Neural cell (in vitro differentiated cells): Measurements from ENCODE around the gene HOXA4. TPM values are rescaled to one million over a fixed set of nuclear protein-coding genes. Genes with fewer than 3 reads are reported as not detected.

Experiments
- H2AFZ ChIP-seq: fragments of 200-600, 300-800 bp; sonication (generic), shearing (Covaris generic); 2 replicates; pipeline ENCODE4 v1.6.0; 2014; ENCODE audit warnings: low read depth, mild to moderate bottlenecking, antibody characterized with exemption, low read length, moderate library complexity
- H3F3A ChIP-seq: fragments of 200-600 bp; shearing (Covaris generic); 2 replicates; pipeline ENCODE4 v1.6.1; 2016; ENCODE audit warnings: mild to moderate bottlenecking, moderate library complexity, mixed read lengths, antibody characterized with exemption, low read length; ENCODE audit not compliant: insufficient read depth, poor library complexity, severe bottlenecking
- H3K27ac ChIP-seq: fragments of 200-600, 300-800 bp; sonication (generic), shearing (Covaris generic); 2 replicates; pipeline ENCODE4 v1.5.1; 2014; ENCODE audit warnings: mild to moderate bottlenecking, low read length, moderate library complexity
- H3K27me3 ChIP-seq: fragments of 300-800, 200-600 bp; sonication (generic), shearing (Covaris generic); 2 replicates; pipeline ENCODE4 v1.6.0; 2014; ENCODE audit warnings: mild to moderate bottlenecking, low read depth, low read length, moderate library complexity; ENCODE audit not compliant: insufficient read depth
- H3K36me3 ChIP-seq: fragments of 300-800, 200-600 bp; sonication (generic), shearing (Covaris generic); 2 replicates; pipeline ENCODE4 v1.5.1; 2014; ENCODE audit warnings: mild to moderate bottlenecking, antibody characterized with exemption, low read length, moderate library complexity; ENCODE audit not compliant: insufficient read depth
- H3K4me2 ChIP-seq: fragments of 300-800, 200-600 bp; sonication (generic), shearing (Covaris generic); 2 replicates; pipeline ENCODE4 v1.6.0; 2014; ENCODE audit warnings: mild to moderate bottlenecking, low read length
- H3K4me3 ChIP-seq: fragments of 300-800, 200-600 bp; sonication (generic), shearing (Covaris generic); 2 replicates; pipeline ENCODE4 v1.5.1; 2014; ENCODE audit warnings: mild to moderate bottlenecking, low read length, moderate library complexity
- H3K79me2 ChIP-seq: fragments of 200-600 bp; shearing (Covaris generic); replicated peaks from 2 replicates; pipeline ENCODE4 v1.6.0; 2014; ENCODE audit warnings: mild to moderate bottlenecking, low read length, moderate library complexity; ENCODE audit not compliant: insufficient read depth
- H3K9ac ChIP-seq: fragments of 300-800, 200-600 bp; sonication (generic), shearing (Covaris generic); 2 replicates; pipeline ENCODE4 v1.6.1; 2016; ENCODE audit warnings: mild to moderate bottlenecking, low read length, mixed read lengths
- H3K9me2 ChIP-seq: fragments of 200-600 bp; shearing (Covaris generic); 2 replicates; pipeline ENCODE4 v1.6.1; 2016; ENCODE audit warnings: mild to moderate bottlenecking, low read length, mixed read lengths; ENCODE audit not compliant: insufficient read depth
- H3K9me3 ChIP-seq: fragments of 200-600, 300-800 bp; sonication (generic), shearing (Covaris generic); 2 replicates; pipeline ENCODE4 v1.6.1; 2016; ENCODE audit warnings: mild to moderate bottlenecking, mixed run types, low read length, moderate library complexity, mixed read lengths
- H4K20me1 ChIP-seq: fragments of 200-600 bp; shearing (Covaris generic); 2 replicates; pipeline ENCODE4 v1.6.1; 2016; ENCODE audit warnings: mild to moderate bottlenecking, mixed run types; ENCODE audit not compliant: insufficient read depth
- EP300 ChIP-seq: fragments of 450-650 bp; conservative IDR thresholded peaks from 2 replicates; pipeline ENCODE4 v1.6.1; 2014; ENCODE audit warnings: antibody characterized with exemption, mild to moderate bottlenecking, moderate library complexity; ENCODE audit not compliant: poor library complexity, severe bottlenecking
- EZH2 ChIP-seq: fragments of 200-600, 300-800 bp; shearing (Covaris generic), sonication (generic); IDR thresholded peaks from 2 replicates; pipeline ENCODE4 v1.6.1; 2014; ENCODE audit warnings: antibody characterized with exemption, low read length, borderline replicate concordance, mild to moderate bottlenecking; ENCODE audit not compliant: insufficient read depth, poor library complexity, severe bottlenecking
- MXI1 ChIP-seq: fragments of 450-650 bp; conservative IDR thresholded peaks from 2 replicates; pipeline ENCODE4 v1.6.1; 2014; ENCODE audit warnings: antibody characterized with exemption, mild to moderate bottlenecking; ENCODE audit not compliant: poor library complexity, severe bottlenecking
- POLR2AphosphoS5 ChIP-seq: IDR thresholded peaks from 2 replicates; pipeline ENCODE4 v1.6.1; 2012
- RAD21 ChIP-seq: fragments of 450-650 bp; conservative IDR thresholded peaks from 2 replicates; pipeline ENCODE4 v1.6.1; 2014; ENCODE audit warnings: antibody characterized with exemption, mild to moderate bottlenecking, moderate library complexity
- REST ChIP-seq: IDR thresholded peaks from 2 replicates; pipeline ENCODE4 v1.6.1; 2012; ENCODE audit warnings: borderline replicate concordance
- SMC3 ChIP-seq: fragments of 450-650 bp; conservative IDR thresholded peaks from 2 replicates; pipeline ENCODE4 v1.6.1; 2014; ENCODE audit warnings: antibody characterized with exemption, mild to moderate bottlenecking, moderate library complexity; ENCODE audit not compliant: poor library complexity
- TAF1 ChIP-seq: IDR thresholded peaks from 2 replicates; pipeline ENCODE4 v1.6.1; 2012; ENCODE audit warnings: low read depth
- polyA plus RNA-seq: library from polyadenylated mRNA; depleted of rRNA; stranded (reverse); fragments of >200 nt; gene quantifications from 2 replicates; pipeline ENCODE4 v1.2.3, GENCODE V29; 2014
- TF ChIP-seq, protein P1 (sequence below): fragments of 450-650 bp; IDR thresholded peaks from 2 replicates; pipeline ENCODE4 v1.5.1; 2014; ENCODE audit warnings: antibody characterized with exemption, mild to moderate bottlenecking, moderate library complexity; ENCODE audit not compliant: poor library complexity, severe bottlenecking

The HOXA4 gene
- polyA plus RNA-seq, 1 donor from 2014 or later = not detected

DNA sequence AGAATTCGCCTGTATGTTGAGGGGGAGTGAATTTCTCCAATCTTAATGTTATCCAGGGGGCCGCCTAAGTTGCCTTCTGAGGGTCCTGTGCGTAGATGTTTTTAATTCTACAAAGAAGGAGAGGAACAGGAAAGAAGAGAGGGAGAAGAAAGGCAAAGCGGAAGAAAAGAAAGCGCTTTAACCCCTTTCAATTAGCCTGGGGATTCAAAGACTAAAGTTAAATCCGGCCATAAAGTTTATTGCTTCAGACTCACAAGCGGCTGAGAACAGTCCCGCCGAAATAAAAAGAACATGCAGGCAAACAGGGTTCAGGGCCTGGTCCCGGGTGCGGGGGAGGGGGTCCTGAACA is 8.4 kb upstream of the HOXA4 start:
- H3K36me3 ChIP-seq = no peaks in the 10 kb centered on the region
- no peaks in the 10 kb centered on the region for H3K79me2 ChIP-seq
- peaks cover 100% of the 10 kb centered on the region for H3K27me3 ChIP-seq
- no peak overlapping the region for H3K4me3 ChIP-seq
- no peaks in the 10 kb centered on the region for H3K9me2 ChIP-seq
- no peaks in the 10 kb centered on the region for H3F3A ChIP-seq
- no peaks in the 10 kb centered on the region for H4K20me1 ChIP-seq
- no peak for TF ChIP-seq RAD21
- TF ChIP-seq, protein P1, sequence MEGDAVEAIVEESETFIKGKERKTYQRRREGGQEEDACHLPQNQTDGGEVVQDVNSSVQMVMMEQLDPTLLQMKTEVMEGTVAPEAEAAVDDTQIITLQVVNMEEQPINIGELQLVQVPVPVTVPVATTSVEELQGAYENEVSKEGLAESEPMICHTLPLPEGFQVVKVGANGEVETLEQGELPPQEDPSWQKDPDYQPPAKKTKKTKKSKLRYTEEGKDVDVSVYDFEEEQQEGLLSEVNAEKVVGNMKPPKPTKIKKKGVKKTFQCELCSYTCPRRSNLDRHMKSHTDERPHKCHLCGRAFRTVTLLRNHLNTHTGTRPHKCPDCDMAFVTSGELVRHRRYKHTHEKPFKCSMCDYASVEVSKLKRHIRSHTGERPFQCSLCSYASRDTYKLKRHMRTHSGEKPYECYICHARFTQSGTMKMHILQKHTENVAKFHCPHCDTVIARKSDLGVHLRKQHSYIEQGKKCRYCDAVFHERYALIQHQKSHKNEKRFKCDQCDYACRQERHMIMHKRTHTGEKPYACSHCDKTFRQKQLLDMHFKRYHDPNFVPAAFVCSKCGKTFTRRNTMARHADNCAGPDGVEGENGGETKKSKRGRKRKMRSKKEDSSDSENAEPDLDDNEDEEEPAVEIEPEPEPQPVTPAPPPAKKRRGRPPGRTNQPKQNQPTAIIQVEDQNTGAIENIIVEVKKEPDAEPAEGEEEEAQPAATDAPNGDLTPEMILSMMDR = no peak
- no peak for TF ChIP-seq EZH2
- no peak for TF ChIP-seq MXI1
- no peak for TF ChIP-seq REST
- TF ChIP-seq TAF1 = no peak
- no peak for TF ChIP-seq SMC3
- no peak for TF ChIP-seq EP300
- no peak for TF ChIP-seq POLR2AphosphoS5
- H3K27ac ChIP-seq = no peak overlapping the region
- H2AFZ ChIP-seq = no peak overlapping the region
- no peak overlapping the region for H3K9ac ChIP-seq
- peaks cover 11% of the 10 kb centered on the region for H3K9me3 ChIP-seq
- H3K4me2 ChIP-seq = no peak overlapping the region

DNA sequence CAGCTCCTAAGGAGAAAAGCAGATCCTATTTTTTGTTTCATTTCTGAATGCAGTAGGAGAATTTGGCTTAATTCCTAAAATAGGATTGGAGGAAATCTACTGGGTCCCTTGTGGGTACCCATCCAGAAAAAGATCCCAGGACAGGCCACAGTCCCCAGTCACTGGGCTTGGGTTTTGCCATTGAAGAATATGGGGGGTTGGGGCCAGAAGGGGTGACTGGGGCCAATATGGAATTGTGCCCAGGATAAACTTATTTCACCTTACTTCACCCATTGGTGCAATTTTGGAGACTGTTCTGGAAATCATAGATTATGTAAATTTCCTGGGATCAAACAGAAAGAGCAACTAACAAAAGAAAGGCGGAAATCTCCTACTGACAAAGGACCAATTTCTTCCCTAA is 7.9 kb upstream of the HOXA4 start:
- Histone ChIP-seq H3F3A (no peaks in the 10 kb centered on the region), H3K36me3 (no peaks in the 10 kb centered on the region), H2AFZ (no peak overlapping the region), H4K20me1 (no peaks in the 10 kb centered on the region), H3K27me3 (peaks cover 100% of the 10 kb centered on the region), H3K9me2 (no peaks in the 10 kb centered on the region), H3K9ac (no peak overlapping the region), H3K4me2 (no peak overlapping the region), H3K79me2 (no peaks in the 10 kb centered on the region), H3K9me3 (peaks cover 6% of the 10 kb centered on the region), H3K27ac (no peak overlapping the region), H3K4me3 (no peak overlapping the region)
- TF ChIP-seq MXI1 (no peak), RAD21 (no peak), REST (no peak)
